RWPE1 (cell line): ENCODE data around the gene TAPT1.

Experiments
- CTCF ChIA-PET: fragments of 350-600 bp; sonication (Branson Sonifier 250); formaldehyde crosslinking; extraction: SDS; loops from one replicate; lab custom pipeline; 2021; lab: Yijun Ruan, JAX
- POLR2A ChIA-PET: fragments of 400-600 bp; formaldehyde crosslinking; extraction: SDS; loops from one replicate; lab custom pipeline; 2020; ENCODE audit warnings: antibody characterized with exemption; ENCODE audit not compliant: low non-redundant PET; lab: Yijun Ruan, JAX
- DNase-seq: peaks from one replicate; pipeline ENCODE4 v3.0.0; 2012; ENCODE audit warnings: low spot score
- H3K27ac ChIP-seq: fragments of 450-650 bp; 2 replicates; pipeline ENCODE4 v1.5.1; 2017
- TF ChIP-seq, protein P1 (sequence below): fragments of 450-650 bp; conservative IDR thresholded peaks from 2 replicates; pipeline ENCODE4 v1.5.1; 2017; ENCODE audit warnings: low read depth, mild to moderate bottlenecking

Gene TAPT1

DNA sequence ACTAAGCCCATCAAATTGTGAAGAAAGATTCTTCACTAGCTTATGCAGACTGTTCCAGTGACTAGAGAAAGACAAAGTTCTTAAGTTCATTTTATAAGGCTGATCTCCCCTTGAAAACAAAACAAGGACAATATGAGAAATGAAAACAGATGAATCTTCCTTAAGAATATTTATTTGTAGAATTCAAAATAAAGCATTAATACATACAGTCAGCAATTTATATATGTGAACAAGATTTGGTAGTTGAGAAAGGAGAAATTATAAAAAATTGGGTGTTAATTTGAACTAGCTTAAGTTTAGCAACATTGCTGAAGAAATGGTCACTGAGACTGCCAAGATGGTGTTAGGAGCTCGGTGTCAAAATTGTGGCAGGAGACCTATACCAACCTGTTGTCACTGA is 41.4 kb upstream of the TAPT1 start:
- ChIA-PET CTCF (no interaction called here), POLR2A (no interaction called here)

DNA sequence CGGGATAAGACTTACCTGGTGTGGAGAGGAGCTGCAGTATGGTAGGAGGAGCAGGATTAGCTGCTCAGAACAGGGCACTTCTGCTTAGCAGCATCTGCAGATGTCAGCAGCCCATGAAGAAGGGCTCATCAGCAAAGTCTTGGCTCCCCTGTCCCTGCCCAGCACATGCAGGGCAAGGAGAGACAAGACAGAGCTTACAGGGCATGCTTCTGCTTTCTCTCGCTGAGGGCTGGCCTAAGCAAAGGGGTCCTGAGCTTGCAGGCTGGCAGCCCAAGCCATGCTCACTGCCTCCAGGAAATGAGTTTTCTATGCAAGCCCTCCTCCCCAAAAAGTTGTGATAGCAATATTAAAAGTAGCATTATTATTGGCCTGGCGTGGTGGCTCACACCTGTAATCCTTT is 39.5 kb upstream of the TAPT1 start:
- H3K27ac ChIP-seq, result no peak overlapping the region
- ChIA-PET CTCF (interaction anchor here (0.8 kb wide), 1 partner anchor 116 kb away, joined by 7 read pairs; no protein-coding TSS in a partner anchor), POLR2A (no interaction called here)
- TF ChIP-seq, protein P1, sequence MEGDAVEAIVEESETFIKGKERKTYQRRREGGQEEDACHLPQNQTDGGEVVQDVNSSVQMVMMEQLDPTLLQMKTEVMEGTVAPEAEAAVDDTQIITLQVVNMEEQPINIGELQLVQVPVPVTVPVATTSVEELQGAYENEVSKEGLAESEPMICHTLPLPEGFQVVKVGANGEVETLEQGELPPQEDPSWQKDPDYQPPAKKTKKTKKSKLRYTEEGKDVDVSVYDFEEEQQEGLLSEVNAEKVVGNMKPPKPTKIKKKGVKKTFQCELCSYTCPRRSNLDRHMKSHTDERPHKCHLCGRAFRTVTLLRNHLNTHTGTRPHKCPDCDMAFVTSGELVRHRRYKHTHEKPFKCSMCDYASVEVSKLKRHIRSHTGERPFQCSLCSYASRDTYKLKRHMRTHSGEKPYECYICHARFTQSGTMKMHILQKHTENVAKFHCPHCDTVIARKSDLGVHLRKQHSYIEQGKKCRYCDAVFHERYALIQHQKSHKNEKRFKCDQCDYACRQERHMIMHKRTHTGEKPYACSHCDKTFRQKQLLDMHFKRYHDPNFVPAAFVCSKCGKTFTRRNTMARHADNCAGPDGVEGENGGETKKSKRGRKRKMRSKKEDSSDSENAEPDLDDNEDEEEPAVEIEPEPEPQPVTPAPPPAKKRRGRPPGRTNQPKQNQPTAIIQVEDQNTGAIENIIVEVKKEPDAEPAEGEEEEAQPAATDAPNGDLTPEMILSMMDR, result no peak
- no peak for DNase-seq

More for the DNA sequence above, 41.4 kb upstream of the TAPT1 start:
- no peak for DNase-seq
- H3K27ac ChIP-seq, result no peak overlapping the region
- TF ChIP-seq, protein P1, result no peak

DNA sequence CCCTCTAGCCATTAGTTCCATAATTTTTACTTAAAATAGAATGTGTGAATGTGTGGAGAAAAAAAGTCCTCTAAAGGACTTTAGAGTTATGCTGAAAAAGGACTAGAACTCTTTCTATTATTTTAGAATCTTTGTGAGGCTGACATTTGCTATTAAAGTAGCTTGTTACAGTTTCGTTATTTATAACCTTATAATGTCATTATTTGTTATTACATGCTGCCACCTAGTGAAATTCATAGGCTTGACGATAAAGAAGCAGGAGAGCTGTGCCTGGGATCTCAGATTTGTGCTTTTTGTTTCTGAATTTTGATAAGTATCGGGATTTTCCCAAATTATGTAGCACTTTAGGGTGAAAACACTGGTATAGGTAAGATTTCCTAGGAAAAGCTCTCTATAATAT is 38.5 kb upstream of the TAPT1 start:
- DNase-seq, result peak; percentile 25
- CTCF ChIA-PET, result interaction anchor here (0.6 to 1.6 kb wide), 6 partner anchors 10 to 1207 kb away, joined by 3 to 8 read pairs (median 3); no protein-coding TSS in a partner anchor
- no peak overlapping the region for H3K27ac ChIP-seq
- POLR2A ChIA-PET, result no interaction called here
- TF ChIP-seq, protein P1, result peak; percentile 53

DNA sequence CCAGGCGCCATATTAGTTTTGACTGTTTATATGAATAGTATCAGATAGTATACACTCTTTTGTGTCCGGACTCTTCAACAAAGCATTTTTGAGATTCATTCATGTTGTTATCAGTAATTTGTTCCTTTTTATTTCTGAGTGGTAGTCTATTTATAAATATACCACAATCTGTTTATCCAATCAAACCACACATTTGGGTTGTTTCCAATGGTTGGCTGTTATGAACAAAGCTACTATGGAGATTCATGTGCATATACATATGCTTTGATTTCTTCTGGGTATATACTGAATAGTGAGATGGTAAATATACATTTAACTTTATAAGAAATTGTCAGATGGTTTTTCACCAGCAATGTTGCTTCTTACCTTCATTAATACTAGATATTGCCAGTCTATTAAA is 36.8 kb upstream of the TAPT1 start:
- no peak overlapping the region for H3K27ac ChIP-seq
- CTCF ChIA-PET, result no interaction called here
- POLR2A ChIA-PET, result no interaction called here
- DNase-seq, result no peak
- TF ChIP-seq, protein P1, result no peak

DNA sequence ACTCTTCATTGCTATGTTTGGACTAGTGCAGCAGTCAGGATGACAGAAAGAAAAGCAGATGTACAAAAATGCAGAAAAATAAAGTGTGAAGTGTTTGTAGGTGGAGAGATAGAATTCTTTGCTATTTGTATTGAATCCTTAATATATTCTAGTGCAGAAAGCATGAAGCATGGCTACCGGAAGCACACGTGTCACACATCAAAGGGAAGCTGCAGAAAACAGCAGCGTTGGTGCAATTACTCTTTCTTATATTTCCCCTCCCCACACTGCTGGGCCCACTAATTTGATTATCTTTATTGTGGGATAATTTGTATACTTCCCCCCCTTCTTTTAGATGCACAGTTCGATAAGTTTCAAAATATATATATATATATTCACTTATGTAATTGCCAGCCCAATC is 35.9 kb upstream of the TAPT1 start:
- TF ChIP-seq, protein P1, result no peak
- ChIA-PET POLR2A (no interaction called here), CTCF (no interaction called here)
- H3K27ac ChIP-seq, result no peak overlapping the region
- no peak for DNase-seq

DNA sequence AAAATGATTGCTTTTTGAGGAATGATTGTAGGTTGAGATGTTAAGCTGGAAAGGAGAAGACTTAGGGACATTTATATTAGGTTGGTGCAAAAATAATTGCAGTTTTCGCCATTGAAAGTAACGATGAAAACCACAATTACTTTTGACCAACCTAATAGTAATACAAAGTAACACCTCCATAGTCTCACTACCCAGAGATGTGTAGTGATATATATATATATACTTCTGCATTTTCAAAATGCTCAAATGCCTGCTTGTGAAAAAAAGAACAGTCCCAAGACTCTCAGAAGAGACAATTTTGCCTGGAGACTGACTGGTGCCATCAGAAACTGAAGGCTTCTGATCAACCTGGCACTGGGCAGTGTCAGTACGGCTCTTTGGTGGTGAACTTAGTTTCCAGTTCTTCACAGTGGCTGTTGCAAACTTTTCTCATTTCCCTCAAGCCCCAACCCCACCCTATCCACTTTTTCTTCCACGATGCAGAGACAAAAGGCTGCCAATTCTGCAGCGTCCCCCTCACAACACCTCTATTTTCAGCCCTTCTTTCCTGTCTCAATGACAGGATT is 35.1 kb upstream of the TAPT1 start:
- CTCF ChIA-PET, result no interaction called here
- TF ChIP-seq, protein P1, result no peak
- no peak overlapping the region for H3K27ac ChIP-seq
- DNase-seq, result no peak
- POLR2A ChIA-PET, result no interaction called here
